ENCODE measurements around the gene LENG8.

GRCh38 chr19:54489341-54489740 is 40.3 kb downstream of the LENG8 start:
- TF ChIP-seq, protein P1, sequence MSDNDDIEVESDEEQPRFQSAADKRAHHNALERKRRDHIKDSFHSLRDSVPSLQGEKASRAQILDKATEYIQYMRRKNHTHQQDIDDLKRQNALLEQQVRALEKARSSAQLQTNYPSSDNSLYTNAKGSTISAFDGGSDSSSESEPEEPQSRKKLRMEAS (IDR thresholded peaks at IDR 0.05), result no peak
- TF ChIP-seq YY1 (IDR thresholded peaks at IDR 0.05; ENCODE audit: low read depth) (no peak), CREB1 (IDR thresholded peaks at IDR 0.05; ENCODE audit: low read depth) (no peak)
